GM19438 (cell line): Measurements from ENCODE around the gene RPS19.
A peak's percentile ranks its signal among the peaks of the same experiment; 100 is the strongest.

ENCODE experiments used
- ATAC-seq: cut with Tn5 transposase; IDR thresholded peaks from one replicate; pipeline ENCODE4 v1.9.1; 2021; ENCODE audit warnings: low read depth; ENCODE audit not compliant: unreplicated experiment

RPS19 gene

DNA sequence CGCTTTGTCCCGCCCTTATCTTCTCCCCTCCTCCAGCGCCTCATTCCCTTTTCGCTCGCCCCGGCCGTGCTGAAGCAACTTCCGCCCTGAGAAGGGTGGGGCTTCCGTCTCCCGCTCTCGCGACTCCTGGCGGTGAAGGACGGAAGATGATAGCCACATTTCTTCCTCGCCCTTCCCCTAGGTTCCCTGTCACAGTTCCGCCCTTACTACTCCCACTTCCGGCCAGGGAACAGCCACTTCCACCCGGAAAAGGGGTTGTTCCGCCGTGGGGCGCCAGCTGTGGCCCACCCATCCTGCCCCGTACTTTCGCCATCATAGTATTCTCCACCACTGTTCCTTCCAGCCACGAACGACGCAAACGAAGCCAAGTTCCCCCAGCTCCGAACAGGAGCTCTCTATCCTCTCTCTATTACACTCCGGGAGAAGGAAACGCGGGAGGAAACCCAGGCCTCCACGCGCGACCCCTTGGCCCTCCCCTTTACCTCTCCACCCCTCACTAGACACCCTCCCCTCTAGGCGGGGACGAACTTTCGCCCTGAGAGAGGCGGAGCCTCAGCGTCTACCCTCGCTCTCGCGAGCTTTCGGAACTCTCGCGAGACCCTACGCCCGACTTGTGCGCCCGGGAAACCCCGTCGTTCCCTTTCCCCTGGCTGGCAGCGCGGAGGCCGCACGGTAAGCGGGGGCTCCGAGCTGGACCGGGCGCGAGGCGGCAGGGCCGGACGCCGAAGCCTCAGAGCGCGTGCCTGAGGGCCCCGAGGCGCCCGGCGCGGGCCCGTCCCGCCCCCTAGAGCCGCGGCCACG lies at the start of gene RPS19:
TSS of gene RPS19 (plus strand) at position 638 of the 801 bp plus-strand sequence. CDS start 520 bp downstream, outside the sequence.
- peak; percentile 84 for ATAC-seq

DNA sequence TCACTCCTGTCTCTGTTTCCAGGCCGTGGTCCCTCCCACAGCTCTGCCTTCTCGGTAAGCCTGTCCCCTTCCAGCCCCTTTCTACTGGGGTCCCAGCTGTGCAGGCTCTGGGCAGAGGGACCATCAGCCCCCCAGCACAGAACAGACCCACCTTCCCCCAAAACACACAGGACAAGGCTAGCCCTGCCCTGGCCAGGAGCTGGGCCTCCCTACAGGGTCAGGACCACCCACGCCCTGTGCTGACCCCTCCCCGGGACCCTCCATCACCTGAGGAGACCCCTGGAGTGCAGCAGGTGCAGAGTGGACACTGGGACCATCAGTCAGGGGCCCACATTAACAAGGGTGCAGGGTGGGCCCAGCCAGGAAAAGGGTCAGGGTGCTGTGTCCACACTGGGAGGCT lies 49.8 kb upstream of the RPS19 start:
- no peak for ATAC-seq

DNA sequence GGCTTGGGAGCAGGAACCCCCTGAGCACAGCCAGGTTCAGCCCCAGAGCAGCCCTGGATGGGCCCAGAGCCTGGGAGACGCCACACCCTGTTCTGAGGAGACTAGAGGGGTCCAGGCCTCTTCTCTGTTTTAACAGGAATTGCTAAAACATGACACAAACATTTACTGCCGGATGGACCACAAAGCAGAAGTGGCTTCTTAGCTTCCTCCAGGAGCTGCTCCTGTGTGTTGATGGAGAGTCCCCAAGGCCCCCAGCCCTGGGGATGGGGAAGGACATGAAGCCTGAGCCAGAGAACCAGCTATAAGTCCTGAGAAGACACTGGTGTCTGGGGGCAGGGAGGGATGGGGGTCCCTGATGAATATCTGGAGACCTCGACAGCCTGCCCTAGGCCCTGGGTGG lies 49.0 kb upstream of the RPS19 start:
- no peak for ATAC-seq

DNA sequence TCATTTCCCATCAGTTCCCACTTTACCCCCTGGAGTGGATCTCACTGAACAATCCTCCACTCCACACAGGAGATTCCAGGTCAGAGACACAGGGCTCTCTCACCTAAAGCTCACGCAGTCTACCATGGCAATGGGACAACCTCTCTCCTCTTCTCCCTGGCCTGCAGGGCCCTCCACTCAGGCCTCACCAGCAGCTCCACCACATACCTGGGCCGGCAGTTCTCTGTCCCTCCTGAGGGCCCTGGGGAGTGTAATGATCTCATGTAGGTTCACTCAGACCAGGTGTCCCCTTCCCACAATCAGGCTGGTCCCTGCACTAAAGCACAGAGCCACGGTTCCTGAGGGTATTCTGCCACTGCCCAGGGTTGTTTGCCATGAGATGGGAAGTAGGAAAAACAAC lies 48.1 kb upstream of the RPS19 start:
- no peak for ATAC-seq

DNA sequence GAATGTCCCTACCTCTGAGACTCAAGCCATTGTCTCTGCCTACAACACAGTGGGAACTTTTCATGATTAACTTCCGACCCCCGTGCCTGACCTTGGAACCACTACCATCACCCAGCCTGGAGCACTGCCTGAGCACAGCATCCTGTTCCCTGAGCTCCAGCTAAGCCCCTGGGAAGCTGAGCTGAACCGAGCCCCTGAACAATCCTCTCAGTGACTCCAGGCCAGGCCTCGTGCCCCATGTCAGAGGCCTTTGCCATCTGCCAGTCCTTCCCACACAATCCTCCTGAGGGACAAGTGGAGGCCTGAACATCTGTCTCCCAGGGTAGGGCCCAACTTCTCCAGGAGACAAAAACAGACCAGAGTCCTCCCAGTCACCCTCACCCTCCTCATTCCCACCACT lies 46.1 kb upstream of the RPS19 start:
- ATAC-seq = no peak

DNA sequence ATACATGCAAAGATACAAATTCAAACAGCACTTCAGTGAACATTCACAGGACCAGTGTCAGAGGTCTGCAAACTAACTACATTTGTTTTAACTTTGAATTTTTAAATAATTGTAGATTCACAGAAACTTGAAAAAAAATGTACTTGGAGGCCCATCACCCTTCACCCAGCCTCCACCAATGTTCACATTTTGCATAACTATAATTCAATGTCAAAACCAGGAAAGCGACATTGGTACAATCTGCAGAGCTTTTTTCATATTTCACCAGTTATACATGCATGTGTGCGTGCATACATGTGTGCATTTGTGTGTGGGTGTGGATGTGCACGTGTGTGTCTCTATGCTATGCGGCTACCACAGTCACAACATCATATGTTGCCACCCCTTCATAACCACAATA lies 44.8 kb upstream of the RPS19 start:
- no peak for ATAC-seq

DNA sequence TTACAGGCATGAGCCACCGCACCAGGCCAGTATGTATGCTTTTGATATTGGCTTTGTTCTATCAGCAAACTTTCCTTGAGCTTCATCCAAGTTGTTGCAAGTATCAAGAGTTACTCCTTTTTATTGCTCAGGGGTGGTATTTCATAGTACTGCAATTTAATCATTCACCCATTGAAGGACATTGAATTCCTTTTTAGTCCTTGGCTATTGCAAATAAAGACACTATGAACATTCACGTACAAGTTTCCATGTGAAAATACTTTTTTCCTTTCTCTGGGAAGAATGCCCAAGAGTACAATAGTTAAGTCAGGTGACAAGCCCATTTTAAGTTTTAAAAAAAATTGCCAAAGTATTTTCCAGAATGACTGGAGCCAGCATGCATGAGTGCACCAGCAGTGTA lies 43.3 kb upstream of the RPS19 start:
- ATAC-seq = no peak

DNA sequence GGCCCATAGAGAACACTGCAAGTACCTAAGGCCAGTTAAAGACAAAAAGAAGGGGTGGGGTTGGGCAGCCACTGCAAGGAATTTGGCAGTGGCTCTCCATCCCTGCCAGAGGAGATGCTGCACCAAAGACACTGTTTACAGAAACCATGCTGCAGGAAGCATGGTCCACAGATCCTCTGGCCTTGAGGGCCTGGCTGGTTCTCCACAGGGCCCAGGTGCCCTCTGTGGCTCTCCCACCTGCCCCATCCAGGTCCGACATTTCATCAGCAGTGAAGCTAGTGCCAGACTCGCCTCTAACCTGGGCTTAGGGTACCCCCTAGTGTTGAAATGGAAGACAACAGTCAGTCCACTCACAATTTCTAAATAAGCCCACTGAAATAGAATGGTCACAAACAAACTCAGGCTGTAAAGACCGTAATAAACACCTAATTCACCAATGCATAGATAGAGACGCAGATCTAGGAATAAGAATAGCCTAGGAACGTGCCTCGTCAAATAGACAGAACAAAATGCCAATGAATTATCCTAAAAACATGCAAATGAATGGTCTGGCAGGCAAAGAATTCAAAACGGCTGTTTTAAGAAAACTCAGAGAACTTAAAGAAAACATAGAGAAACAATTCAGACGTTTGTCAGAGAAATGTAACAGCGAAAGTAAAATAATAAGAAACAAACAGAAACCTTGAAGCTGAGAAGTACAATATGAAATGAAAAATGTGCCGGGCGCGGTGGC lies 38.9 kb upstream of the RPS19 start:
- ATAC-seq = no peak

DNA sequence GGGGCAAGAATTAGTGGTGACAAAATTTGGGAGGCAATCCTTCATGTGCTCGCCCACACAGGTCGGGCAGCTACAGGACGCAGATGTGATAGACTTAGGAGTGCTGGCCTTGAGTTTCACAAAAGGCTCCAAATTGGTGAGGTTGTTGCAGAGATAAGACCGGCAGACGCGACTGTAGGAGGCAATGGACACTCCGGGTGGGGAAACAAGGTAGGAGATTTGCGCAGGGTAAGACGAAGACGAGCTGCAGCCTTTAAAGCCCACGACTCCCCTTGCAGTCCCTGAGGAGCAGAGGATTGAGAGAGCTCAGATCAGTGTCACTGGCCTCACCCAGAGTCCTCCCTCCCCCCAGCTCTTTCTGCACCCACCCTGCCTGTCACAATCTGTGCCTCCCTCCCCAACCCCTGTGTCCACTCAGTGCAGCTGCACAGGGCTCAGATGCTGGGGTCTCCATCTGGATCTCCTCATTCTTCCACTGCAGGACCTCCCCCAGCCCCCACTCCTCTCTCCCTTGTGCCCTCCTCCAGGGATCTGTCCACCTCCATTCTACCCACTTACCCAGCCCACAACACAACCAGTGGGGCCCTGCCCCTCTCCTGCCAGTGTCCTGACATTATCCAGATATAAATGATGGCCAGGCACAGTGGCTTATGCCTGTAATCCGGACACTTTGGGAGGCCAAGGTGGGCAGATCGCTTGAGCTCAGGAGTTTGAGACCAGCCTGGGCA lies 21.9 kb upstream of the RPS19 start:
- no peak for ATAC-seq

DNA sequence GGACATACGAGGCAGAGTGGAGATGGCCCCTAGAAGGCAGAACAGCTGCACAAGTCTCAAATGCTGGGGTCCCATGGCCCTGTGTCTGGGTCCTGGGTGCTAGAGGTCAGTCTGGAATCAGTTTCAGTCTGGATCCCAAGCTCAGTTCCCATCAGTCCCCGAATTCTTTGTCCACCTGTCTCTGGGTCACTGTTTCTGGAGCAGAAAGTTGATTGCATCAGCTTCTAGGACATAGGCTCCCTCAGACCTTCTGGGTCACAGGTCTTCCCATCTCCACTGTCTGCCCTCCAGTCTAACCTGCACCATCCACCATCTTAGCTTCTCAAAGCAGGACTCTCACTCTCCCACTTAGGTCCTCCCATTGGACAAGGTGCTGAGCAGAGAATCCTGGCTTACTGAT lies 20.8 kb upstream of the RPS19 start:
- ATAC-seq = no peak

DNA sequence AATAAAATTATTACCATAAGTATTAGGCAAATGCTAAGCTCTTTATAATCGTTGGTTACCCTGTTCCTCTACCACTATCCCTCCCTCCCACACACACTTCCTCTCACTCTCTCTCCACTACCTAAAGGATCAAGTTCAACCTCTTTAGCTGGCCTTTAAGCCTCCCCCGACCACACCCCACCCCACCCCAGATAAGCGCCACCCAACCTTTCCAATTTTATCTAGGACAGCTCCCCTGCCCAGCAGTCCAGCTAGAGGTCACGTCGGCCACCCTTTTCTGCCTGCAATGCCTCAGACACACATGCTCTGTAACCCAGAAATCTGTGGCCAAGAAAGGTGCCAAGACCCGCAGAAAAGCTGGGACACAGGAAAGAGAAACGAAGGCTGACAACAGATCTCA lies 16.7 kb upstream of the RPS19 start:
- no peak for ATAC-seq

DNA sequence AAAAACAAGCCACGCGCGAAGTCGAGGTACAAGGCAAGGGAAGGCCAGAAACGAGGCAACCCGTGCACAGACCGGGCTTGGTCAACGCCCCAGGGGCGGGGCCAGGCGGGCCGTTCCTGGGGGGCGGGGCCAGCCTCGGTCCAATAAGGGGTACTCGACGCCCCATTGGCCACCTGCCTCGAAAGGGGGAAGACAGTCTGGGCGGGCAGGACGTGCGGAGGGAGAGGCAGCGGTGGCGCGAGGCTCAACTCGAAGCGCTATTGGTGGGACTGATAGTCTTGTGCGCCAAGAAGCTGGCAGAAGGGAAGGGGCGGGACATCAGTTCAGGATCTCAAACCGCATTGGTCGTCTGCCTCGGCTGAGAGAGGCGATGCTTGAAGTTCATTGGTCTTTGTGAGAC lies 15.5 kb upstream of the RPS19 start, which contains the start of gene LYPD4:
TSS of gene LYPD4 (minus strand) at position 83 of the 400 bp plus-strand sequence. CDS start 5,398 bp downstream, outside the sequence.
- ATAC-seq = no peak

DNA sequence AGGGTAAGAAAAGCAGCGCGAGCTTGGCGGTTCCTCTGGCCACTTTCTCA lies 15.2 kb upstream of the RPS19 start, which contains the start of gene DMRTC2:
TSS of gene DMRTC2 (plus strand) at position 42 of the 50 bp plus-strand sequence. CDS start 2,387 bp downstream, outside the sequence.
- no peak for ATAC-seq

DNA sequence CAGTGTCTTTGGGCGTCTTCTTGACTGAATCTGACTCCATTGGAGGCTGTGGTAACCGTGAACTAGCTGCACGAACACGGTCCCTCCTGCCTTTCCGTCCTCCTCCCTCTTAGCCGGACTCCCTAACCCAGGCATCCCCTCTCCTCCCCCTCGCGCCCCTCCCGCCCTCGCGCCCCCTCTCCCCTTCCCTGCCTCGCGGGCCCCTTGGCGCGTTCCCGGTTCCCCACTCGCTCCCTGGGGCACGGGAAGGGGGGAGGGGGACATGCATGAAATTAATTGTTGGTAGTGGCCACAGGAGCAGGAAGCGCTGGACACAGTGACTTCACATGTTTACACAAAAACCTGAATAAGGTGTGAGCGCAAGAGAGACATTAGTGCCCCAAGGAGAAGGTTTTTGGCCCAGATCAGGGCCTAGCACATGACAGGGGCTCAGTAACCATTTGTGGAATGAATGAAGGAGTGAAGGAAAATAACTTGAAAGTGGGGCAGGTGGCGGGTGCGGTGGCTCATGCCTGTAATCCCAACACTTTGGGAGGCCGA lies 14.9 kb upstream of the RPS19 start:
- no peak for ATAC-seq

DNA sequence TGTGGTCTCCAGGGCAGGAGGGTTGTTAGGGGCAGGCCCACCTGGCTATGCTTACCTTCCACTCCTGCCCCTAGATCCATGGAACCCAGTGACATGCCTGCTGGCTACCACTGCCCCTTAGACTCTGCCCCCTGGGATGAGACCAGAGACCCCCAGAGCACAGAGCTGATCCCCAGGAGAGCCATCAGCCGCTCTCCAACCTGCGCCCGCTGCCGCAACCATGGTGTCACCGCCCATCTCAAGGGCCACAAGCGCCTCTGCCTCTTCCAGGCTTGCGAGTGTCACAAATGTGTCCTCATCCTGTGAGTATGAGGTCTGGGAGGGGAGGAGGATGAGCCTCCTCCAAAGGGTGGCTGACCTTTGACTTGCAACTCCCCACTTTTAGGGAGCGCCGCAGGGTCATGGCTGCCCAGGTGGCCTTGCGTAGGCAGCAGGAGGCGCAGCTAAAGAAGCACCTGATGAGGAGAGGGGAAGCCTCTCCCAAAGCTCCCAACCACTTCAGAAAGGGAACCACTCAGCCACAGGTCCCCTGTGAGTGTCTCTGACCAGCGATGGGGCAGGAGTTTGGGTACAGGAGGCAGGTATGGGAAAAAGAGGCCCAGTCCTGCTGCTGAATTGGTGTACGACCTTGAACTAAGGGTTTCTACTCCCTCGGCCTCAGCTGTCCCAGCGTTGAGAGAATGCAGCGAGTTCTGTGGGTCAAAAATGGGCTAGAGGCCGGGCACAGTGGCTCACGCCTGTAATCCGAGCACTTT lies 12.5 kb upstream of the RPS19 start:
- no peak for ATAC-seq

DNA sequence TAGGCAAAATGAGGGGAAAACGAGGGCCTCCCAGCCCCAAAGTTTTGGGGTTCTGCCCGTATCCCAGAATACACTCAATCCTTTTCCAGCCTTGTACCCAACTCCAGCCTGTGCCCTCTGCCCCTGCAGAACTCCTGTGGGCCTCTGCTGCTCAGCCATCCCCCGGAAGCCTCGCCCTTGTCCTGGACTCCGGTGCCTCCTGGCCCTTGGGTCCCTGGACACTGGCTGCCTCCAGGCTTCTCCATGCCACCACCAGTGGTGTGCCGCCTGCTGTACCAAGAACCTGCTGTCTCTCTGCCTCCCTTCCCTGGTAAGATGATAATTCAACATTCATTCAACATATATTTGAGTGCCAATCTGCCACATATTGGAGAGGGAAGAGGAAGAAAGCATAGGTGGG lies 11.4 kb upstream of the RPS19 start:
- no peak for ATAC-seq

DNA sequence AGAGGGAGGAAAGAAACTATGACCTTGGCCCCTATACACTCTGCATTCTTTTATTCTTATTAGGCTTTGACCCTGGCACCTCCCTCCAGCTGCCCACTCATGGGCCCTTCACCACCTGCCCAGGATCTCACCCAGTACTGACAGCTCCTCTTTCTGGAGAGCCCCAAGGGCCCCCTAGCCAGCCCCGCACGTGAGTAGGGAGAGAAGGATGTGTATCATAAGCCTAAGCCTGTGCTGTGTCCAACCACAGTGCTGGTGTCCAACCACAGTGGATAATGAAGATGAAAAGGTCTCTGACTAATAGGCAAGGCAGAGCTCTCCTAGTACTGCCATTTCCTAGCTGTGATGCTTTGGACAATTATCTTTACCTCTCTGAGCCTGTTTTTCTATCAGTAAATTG lies 11.0 kb upstream of the RPS19 start:
- ATAC-seq = no peak

DNA sequence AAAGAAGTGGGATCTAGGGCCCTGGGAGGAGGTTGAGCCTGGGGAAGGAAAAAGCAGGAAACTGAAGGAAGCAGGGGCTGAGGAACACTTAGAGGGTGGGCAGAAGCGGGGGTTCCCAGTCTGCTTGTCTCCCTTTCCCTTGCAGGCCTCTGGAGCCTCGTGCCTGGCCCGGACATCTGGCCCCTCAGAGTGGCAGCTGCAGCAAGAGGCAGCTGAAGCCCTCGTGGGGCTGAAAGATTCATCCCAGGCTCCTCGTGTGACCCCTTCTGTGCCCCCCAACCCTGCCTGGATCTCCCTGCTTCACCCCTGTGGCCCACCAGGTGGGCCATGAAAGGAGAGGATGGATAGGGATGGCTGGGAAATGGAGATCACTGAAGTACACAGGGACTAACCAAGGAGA lies 9.7 kb upstream of the RPS19 start:
- ATAC-seq = no peak

DNA sequence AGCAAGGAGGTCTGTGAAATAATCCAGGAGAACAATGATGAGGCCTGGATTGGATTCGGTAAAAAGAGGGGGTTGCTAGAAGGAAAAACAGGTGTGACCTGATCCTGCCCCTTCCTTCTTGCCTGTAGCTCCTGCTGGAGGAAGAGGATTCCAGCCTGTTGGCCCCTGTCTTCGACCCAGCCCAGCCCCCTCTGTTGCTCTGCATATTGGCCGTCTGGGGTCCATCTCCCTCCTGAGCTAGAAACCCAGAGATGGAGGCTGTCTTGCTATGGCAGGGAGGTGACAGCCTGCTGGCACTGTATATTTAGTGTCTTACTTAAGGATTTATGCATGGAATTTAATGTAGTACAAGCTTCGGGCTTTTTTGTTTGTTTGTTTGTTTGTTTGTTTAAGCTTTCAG lies 8.6 kb upstream of the RPS19 start:
- no peak for ATAC-seq

DNA sequence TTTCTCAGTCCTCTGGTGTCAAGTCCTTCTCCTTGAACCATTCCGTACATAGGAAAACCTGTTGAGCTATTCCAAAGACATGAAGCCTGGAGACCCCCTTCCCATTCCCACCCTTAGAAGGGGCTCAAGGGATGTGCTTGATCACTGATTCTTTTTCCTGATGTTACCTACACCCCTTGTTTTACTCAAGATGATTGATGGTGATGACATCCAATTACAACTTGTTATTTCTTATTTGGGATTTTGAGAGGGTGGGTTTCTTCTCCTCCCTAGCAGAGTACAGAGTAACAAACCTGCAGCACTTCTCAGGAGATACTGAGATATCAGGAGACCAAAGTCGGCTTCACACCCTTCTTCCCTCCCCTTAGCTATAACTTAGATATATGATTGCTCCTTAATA lies 6.7 kb upstream of the RPS19 start:
- no peak for ATAC-seq

DNA sequence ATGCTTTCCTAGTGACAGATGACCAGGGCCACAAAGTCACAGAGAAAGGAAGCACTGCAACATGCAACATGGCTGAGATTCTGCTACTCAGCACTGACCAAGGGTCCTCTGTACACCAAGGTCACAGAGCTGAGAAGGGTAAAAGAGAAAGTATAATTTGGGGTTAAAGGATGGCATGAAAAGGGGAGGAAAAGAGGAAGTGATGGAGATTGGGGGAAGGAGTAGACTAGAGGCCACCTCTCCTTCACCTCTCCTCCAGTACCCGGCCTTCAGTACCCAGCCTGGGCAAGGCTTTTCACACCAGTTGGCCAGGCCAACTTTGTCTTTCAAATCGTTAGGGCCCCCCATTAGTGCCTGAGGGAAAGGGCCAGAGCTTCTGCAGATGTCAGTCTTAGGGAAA lies 6.3 kb upstream of the RPS19 start:
- ATAC-seq = no peak
